GM19452 (cell line): ENCODE data around the gene ERC1.
"Not testable (repeated sequence)": the region's sequence is repeated elsewhere in the genome, so short reads cannot be mapped to it uniquely, and the experiment has no call there.

Source experiments
- ATAC-seq: cut with Tn5 transposase; IDR thresholded peaks from one replicate; pipeline ENCODE4 v1.9.1; 2021; ENCODE audit not compliant: unreplicated experiment

ERC1 gene

GRCh38 chr12:1346126-1346525 is 355.1 kb downstream of the ERC1 start:
- no peak for ATAC-seq

DNA sequence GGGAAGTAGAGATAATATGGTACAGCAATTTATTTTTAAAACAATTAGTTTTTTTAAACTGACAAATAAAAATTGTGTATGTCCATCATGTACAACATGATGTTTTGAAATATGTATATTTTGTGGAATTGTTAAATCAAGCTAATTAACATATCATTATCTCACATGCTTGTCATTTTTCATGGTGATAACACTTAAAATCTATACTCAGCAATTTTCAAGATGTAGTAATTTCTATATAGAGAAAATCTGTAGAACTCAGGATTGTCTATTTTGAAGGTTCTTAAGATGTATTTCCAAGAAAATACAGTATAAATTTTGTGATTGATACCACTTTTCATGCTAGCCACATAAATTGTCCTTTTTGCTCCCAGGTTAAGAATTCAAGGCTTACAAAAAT is 356.3 kb downstream of the ERC1 start:
- no peak for ATAC-seq

- no peak for ATAC-seq
These were observed 357.6 kb downstream of the ERC1 start for GRCh38 chr12:1348606-1349005.

GRCh38 chr12:1350055-1350933 is 359.3 kb downstream of the ERC1 start:
- no peak for ATAC-seq

- no peak for ATAC-seq
These were observed 359.9 kb downstream of the ERC1 start for GRCh38 chr12:1350934-1351240.

DNA sequence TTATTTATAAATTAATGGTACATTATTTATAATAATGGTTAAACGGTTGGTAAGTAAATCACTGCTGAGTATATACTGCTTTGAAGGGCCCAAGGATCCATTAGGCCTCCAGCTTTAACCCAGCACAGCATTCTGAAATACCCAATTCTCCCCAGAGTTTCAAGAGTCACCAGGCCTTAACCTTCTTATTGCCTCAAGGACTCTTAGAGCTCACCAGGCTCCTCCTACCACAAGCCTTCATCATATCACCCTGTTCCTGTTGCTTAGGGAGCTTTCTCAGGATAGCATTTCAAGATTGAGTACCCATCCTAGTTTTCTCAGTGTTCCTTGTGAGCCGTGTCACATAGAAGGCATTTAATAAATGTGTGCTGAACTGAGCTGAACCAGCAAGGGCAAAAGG is 360.9 kb downstream of the ERC1 start:
- ATAC-seq = no peak

- ATAC-seq = no peak
These were observed 362.4 kb downstream of the ERC1 start for GRCh38 chr12:1353451-1353850.

GRCh38 chr12:1355396-1355795 is 364.4 kb downstream of the ERC1 start:
- no peak for ATAC-seq

DNA sequence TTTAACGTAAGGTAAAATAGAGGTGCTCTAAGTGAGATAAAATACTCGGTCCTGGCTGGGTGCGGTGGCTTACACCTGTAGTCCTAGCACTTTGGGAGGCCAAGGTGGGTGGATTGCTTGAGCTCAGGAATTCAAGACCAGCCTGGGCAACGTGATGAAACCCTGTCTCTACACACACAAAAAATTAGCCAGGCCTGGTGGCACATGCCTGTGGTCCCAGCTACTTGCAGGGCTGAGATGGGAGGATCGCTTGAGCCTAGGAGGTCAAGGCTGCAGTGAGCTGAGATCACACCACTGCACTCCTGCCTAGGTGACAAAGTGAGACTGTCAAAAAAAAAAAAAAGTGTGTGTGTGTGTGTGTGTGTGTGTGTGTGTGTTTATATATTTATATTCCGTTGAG is 364.8 kb downstream of the ERC1 start:
- ATAC-seq = not testable (repeated sequence)

GRCh38 chr12:1356285-1356684 is 365.3 kb downstream of the ERC1 start:
- no peak for ATAC-seq

DNA sequence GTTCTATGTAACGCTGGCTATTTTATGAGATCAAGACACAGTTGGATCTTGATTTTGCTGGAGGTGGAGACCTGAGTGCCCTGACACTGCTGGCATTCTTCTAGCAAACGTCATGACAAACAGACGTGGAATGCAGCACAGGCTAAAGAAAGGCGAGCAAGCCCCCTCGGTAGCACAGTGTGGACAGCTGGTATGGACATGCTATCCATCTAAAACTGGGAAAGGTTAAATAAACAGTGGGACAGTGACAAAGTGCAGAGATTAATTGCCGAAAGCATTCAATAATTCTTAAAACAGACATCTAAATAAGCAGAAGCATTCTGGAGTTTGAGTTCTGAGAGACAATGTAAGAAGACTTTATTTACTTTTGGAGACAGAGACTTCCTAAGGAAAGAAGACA is 366.1 kb downstream of the ERC1 start:
- no peak for ATAC-seq

GRCh38 chr12:1357711-1358110 is 366.7 kb downstream of the ERC1 start:
- no peak for ATAC-seq

- ATAC-seq = no peak
These were observed 369.6 kb downstream of the ERC1 start for GRCh38 chr12:1360441-1361210.

DNA sequence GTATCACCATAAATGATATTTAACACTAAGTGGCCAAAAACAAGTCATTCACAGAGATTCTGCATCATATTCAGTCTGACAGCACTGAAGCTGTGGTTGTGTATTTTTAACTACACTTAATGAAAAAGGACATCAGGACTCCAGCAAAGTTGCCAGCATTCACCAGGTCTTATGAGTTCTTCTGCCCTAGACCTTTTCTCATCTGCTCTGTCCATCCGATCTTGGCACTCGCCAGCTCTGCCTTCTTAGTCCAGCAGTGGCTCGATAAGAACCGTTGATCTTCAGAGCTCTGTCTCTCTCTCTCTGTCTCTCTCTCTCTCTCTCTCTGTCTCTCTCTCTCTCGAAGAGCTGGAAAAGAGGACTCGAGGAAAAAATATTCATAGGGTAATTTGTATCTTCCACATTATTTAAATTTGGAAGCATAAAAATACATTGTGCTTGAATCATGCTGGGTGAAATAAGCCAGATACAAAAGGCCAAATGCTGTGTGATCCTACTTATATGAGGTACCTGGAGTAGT is 371.2 kb downstream of the ERC1 start:
- no peak for ATAC-seq

GRCh38 chr12:1365703-1366102 is 374.7 kb downstream of the ERC1 start:
- no peak for ATAC-seq

DNA sequence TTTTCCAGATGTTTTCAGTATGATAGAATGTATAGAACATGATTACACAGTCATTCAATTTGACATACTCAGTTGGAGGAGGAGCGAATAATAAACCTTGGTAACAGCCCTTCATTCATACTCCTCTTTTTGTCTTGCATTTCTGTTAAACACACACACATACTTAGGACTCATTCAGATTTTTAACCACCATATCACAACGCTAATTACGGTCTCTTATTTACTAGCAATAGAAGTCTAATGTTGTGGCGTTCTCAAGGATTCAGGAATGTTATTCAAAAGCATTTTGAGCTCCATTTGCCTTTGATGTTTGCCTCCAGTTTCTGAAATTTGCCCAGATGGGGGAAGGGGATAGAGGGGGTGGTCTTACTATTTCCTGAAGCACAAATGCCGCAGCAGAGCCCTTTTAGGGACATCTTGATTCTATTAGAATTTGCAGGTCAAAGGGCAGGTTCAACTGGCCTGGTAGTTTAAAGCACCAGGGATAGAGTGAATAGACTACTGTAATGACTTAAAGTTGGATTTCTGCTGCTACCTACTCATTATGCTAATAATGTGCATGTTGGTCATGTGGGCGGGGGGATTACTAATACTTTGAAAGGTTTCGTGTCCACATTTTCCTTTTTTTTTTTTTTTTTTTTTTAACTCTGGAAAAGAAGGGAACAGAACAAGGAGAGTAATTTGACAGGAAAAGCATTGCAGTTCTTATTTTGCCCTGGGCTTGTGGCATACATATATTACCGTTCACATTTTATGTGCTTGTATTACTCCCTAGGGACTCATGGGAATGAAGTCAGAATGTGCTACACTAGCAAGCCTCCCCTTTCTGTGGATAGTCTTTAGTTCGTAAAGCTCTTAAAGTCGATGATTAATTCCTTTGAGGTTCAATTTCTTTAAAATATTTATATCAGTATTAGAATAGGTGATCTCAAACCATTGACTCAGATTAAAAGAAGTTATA is 376.6 kb downstream of the ERC1 start:
- no peak for ATAC-seq

- no peak for ATAC-seq
These were observed 378.4 kb downstream of the ERC1 start for GRCh38 chr12:1369460-1369859.

DNA sequence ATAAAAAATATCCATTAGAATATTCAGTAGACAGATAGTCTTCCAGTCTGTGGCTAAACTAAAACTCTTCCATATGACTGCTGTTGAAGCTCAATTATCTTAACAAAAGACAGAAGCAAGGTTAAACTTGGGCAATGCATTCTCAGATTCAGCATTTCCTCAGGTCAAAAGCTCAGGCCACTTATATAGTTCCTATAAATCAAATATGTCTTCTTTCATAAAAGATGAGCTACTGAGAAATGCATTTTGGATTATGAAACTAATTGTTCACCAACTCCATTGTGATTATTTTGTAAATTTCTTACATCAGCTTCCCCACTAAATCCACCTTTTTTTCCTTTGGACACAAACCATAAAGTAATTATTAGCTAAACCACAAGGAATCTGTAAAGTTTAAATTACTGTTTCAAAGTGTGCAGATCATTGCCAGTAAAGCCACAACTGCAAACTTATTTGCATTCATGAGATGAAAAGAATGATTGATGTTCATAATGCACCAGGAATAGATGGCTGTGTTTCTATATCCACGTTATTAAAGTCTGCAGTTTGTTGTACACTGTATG is 379.0 kb downstream of the ERC1 start:
- no peak for ATAC-seq

GRCh38 chr12:1373901-1374735 is 383.1 kb downstream of the ERC1 start:
- ATAC-seq = no peak

- ATAC-seq = no peak
These were observed 384.3 kb downstream of the ERC1 start for GRCh38 chr12:1375323-1375722.
